K562 (cell line): ENCODE measurements around the gene TBL2. TPM values are rescaled to one million over a fixed set of nuclear protein-coding genes. Genes with fewer than 3 reads are reported as not detected.
A peak's percentile ranks its signal among the peaks of the same experiment; 100 is the strongest.

Source experiments
- E2F1 ChIP-seq: sonication (generic); formaldehyde crosslinking; IDR thresholded peaks from 2 replicates; pipeline ENCODE4 v1.8.1; 2023; ENCODE audit warnings: mild to moderate bottlenecking, missing genetic modification reagents, moderate library complexity
- GTF2A2 ChIP-seq: IDR thresholded peaks from 2 replicates; pipeline ENCODE4 v1.6.1; 2016; ENCODE audit warnings: mild to moderate bottlenecking, missing genetic modification characterization, missing compliant biosample characterization
- JUN ChIP-seq, 2 experiments: sonication (generic) in 1 of 2; formaldehyde crosslinking in 1 of 2; IDR thresholded peaks; 2 replicates each; pipeline versions ENCODE4 v1.6.1 to v1.8.0; 2012 to 2022; ENCODE audit warnings: borderline replicate concordance in 2 of 2, mild to moderate bottlenecking in 2 of 2, improper control_type of control experiment in 1 of 2, low read depth in 1 of 2, low read length in 1 of 2, missing genetic modification reagents in 1 of 2
- NFATC3 ChIP-seq: fragments of 450-650 bp; IDR thresholded peaks from 2 replicates; pipeline ENCODE4 v1.6.1; 2017; ENCODE audit warnings: mild to moderate bottlenecking
- RERE ChIP-seq: sonication (generic); formaldehyde crosslinking; IDR thresholded peaks from 2 replicates; pipeline ENCODE4 v1.8.0; 2023; ENCODE audit warnings: missing genetic modification reagents, mild to moderate bottlenecking, borderline replicate concordance
- SIN3B ChIP-seq: fragments of 450-650 bp; IDR thresholded peaks from 2 replicates; pipeline ENCODE4 v1.6.1; 2017; ENCODE audit warnings: low read depth, mild to moderate bottlenecking, moderate library complexity
- TFAM ChIP-seq: fragments of 250-450 bp; sonication (Bioruptor Pico); conservative IDR thresholded peaks from 2 replicates; pipeline ENCODE4 v1.5.0; 2021; ENCODE audit warnings: mild to moderate bottlenecking, moderate library complexity
- TSHZ1 ChIP-seq: fragments of 250-450 bp; sonication (Bioruptor Pico); IDR thresholded peaks from 2 replicates; pipeline ENCODE4 v1.4.0; 2020; ENCODE audit warnings: mild to moderate bottlenecking, moderate library complexity
- ZBTB11 ChIP-seq, 3 experiments: fragments of 200-800 bp in 1 of 3; fragments of 250-450 bp in 1 of 3; fragments of 450-650 bp in 1 of 3; sonication (Bioruptor Pico) in 1 of 3; sonication (Bioruptor generic) in 1 of 3; formaldehyde crosslinking in 1 of 3; IDR thresholded peaks; 2 replicates each; pipeline versions ENCODE4 v1.6.1 to v1.8.0; 2016 to 2022; ENCODE audit warnings: mild to moderate bottlenecking in 2 of 3, missing genetic modification characterization in 2 of 3, missing compliant biosample characterization in 1 of 3, moderate library complexity in 1 of 3
- ZNF740 ChIP-seq, 3 experiments: fragments of 200-800 bp in 1 of 3; sonication (Bioruptor generic) in 1 of 3; sonication (generic) in 1 of 3; formaldehyde crosslinking in 1 of 3; IDR thresholded peaks; 2 replicates each; pipeline versions ENCODE4 v1.6.1 to v1.8.0; 2016 to 2022; ENCODE audit warnings: mild to moderate bottlenecking in 2 of 3, missing compliant biosample characterization in 2 of 3, missing genetic modification characterization in 2 of 3, missing genetic modification reagents in 1 of 3
- polyA plus RNA-seq, 8 experiments: library from polyadenylated mRNA; depleted of rRNA in 4 of 8; stranded (reverse) in 5 of 8; unstranded in 3 of 8; fragments of >200 nt; fragmentation: Nextera tagmentation in 2 of 8; fragmentation: Illumina TruSeq in 1 of 8; extraction: Ambion mirVana in 2 of 8; extraction: Trizol in 1 of 8; gene quantifications; 2 replicates each; pipeline versions ENCODE4 v1.2.1 to v1.2.3, GENCODE V29; 2011 to 2014; ENCODE audit warnings: inconsistent platforms in 1 of 8, missing spikeins in 1 of 8
- total RNA-seq, 7 experiments: library from RNA; depleted of rRNA in 6 of 7; stranded (reverse); fragments of >200 nt in 6 of 7; fragmentation: Illumina TruSeq in 2 of 7; extraction: Trizol in 2 of 7; gene quantifications; 2 replicates each; pipeline versions ENCODE4 v1.2.1 to v1.2.3, GENCODE V29; 2011 to 2021; ENCODE audit warnings: low replicate concordance in 1 of 7

Gene TBL2
- total and polyA plus RNA-seq, 9 of the 15 experiments (the other 6 are each of a cell fraction or from before 2014, with no cell fraction given) = 2.5 to 123 (median 49.2) TPM

GRCh38 chr7:73557108-73557396, 21.3 kb downstream of the TBL2 start (continued):
- TF ChIP-seq RERE (CRISPR knock-in tag) (no peak), SIN3B (0 out of 2 replicates have a peak, but pooled peaks have one; percentile 43), TFAM (CRISPR knock-in tag) (no peak), TSHZ1 (CRISPR knock-in tag) (no peak), NFATC3 (no peak), GTF2A2 (tag) (no peak), E2F1 (0 out of 2 replicates have a peak, but pooled peaks have one; percentile 7), JUN (IDR thresholded peaks at IDR 0.05; ENCODE audit: borderline replicate concordance, low read depth, low read length) (peak; percentile 31; the same call in 1 of the 2 replicates), JUN (CRISPR knock-in tag; IDR thresholded peaks at IDR 0.05; ENCODE audit: borderline replicate concordance) (no peak), ZNF740 (CRISPR knock-in tag; IDR thresholded peaks at IDR 0.05) (no peak), ZNF740 (tag; IDR thresholded peaks at IDR 0.05) (peak in 1 of 2 experiments; percentile 88; a peak in 2 of 4 replicates), ZBTB11 (CRISPR knock-in tag; IDR thresholded peaks at IDR 0.05) (peak in 1 of 3 experiments; percentile 42; a peak in 1 of 6 replicates)
